Measurements from ENCODE around the gene ZNF444. TPM values are rescaled to one million over a fixed set of nuclear protein-coding genes. Genes with fewer than 3 reads are reported as not detected.

ZNF444 gene
- total and polyA plus RNA-seq, 4 donors, result 6.1 to 30.4 (median 21.0) TPM

GRCh38 chr19:56136362-56136761 is 4.7 kb upstream of the ZNF444 start:
- H3K9ac ChIP-seq (ENCODE audit: low read depth in 1 of 2, low read length in 2 of 2), result no peak overlapping the region
- no peak for DNase-seq (ENCODE audit: low spot score)
- no peaks in the 10 kb centered on the region for H3K27me3 ChIP-seq (ENCODE audit: control insufficient read depth in 4 of 4, insufficient read depth in 4 of 4, low read length in 3 of 4)
- WGBS, result 52% methylated on average over 10 of the region's 10 CpGs
- no peak for TF ChIP-seq FOXA2 (IDR thresholded peaks at IDR 0.05)
- peak; percentile 11 to 51 for TF ChIP-seq RXRA (IDR thresholded peaks at IDR 0.05)
- TF ChIP-seq HNF4G (IDR thresholded peaks at IDR 0.05), result no peak
- TF ChIP-seq HNF4A (conservative IDR thresholded peaks at IDR 0.05), result peak; percentile 25 to 37
- TF ChIP-seq, protein P1, sequence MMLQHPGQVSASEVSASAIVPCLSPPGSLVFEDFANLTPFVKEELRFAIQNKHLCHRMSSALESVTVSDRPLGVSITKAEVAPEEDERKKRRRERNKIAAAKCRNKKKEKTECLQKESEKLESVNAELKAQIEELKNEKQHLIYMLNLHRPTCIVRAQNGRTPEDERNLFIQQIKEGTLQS (IDR thresholded peaks at IDR 0.05), result no peak
- TF ChIP-seq, protein P2, sequence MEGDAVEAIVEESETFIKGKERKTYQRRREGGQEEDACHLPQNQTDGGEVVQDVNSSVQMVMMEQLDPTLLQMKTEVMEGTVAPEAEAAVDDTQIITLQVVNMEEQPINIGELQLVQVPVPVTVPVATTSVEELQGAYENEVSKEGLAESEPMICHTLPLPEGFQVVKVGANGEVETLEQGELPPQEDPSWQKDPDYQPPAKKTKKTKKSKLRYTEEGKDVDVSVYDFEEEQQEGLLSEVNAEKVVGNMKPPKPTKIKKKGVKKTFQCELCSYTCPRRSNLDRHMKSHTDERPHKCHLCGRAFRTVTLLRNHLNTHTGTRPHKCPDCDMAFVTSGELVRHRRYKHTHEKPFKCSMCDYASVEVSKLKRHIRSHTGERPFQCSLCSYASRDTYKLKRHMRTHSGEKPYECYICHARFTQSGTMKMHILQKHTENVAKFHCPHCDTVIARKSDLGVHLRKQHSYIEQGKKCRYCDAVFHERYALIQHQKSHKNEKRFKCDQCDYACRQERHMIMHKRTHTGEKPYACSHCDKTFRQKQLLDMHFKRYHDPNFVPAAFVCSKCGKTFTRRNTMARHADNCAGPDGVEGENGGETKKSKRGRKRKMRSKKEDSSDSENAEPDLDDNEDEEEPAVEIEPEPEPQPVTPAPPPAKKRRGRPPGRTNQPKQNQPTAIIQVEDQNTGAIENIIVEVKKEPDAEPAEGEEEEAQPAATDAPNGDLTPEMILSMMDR (IDR thresholded peaks at IDR 0.05; ENCODE audit: low read depth, low read length, missing input control), result no peak
- TF ChIP-seq FOXA1 (IDR thresholded peaks at IDR 0.05), result no peak
- TF ChIP-seq SP1 (IDR thresholded peaks at IDR 0.05), result peak; percentile 64
- no peak for TF ChIP-seq EGR1 (IDR thresholded peaks at IDR 0.05; ENCODE audit: low read depth in 2 of 2)
- no peak for TF ChIP-seq ZBTB33 (IDR thresholded peaks at IDR 0.05)
- no peak for TF ChIP-seq TAF1 (conservative IDR thresholded peaks at IDR 0.05)
- no peak for TF ChIP-seq JUND (IDR thresholded peaks at IDR 0.05)
- TF ChIP-seq NR2F2 (IDR thresholded peaks at IDR 0.05), result no peak
- TF ChIP-seq RAD21 (IDR thresholded peaks at IDR 0.05), result peak in 1 of 2 donors; percentile 63
- no peak for TF ChIP-seq REST (IDR thresholded peaks at IDR 0.05)
- TF ChIP-seq MAX (IDR thresholded peaks at IDR 0.05), result no peak
- no peak for TF ChIP-seq YY1 (IDR thresholded peaks at IDR 0.05)
- no peak for TF ChIP-seq GABPA (IDR thresholded peaks at IDR 0.05 in 1 of 2, conservative IDR thresholded peaks at IDR 0.05 in 1 of 2)
- no peaks in the 10 kb centered on the region for H3K9me3 ChIP-seq (ENCODE audit: control insufficient read depth in 4 of 4, low read length in 3 of 4)
- H3K36me3 ChIP-seq (ENCODE audit: control insufficient read depth in 4 of 4, insufficient read depth in 3 of 4, low read depth in 1 of 4, low read length in 3 of 4), result no peaks in the 10 kb centered on the region
- H3K4me3 ChIP-seq (ENCODE audit: low read depth in 1 of 3, low read length in 3 of 3), result no peak overlapping the region
- peak overlapping the region in 1 of 2 donors; percentile 58 for H3K27ac ChIP-seq (ENCODE audit: low read depth in 1 of 2, low read length in 2 of 2)
- peaks cover 3 to 44% (median 42%) of the 10 kb centered on the region in 4 donors for H3K4me1 ChIP-seq (ENCODE audit: control insufficient read depth in 4 of 4, insufficient read depth in 4 of 4, low read length in 3 of 4)
